Measurements from ENCODE around the gene SMARCA2.

The SMARCA2 gene

GRCh38 chr9:1972672-1973071 is 42.5 kb upstream of the SMARCA2 start:
- no peak for TF ChIP-seq TEAD4 (IDR thresholded peaks at IDR 0.05)
- TF ChIP-seq CEBPB (IDR thresholded peaks at IDR 0.05) = no peak
- TF ChIP-seq CREB1 (IDR thresholded peaks at IDR 0.05; ENCODE audit: low read depth) = no peak
- no peak for TF ChIP-seq ZBTB7A (IDR thresholded peaks at IDR 0.05; ENCODE audit: low read depth)
- TF ChIP-seq TAF1 (IDR thresholded peaks at IDR 0.05; ENCODE audit: low read depth) = no peak
- no peak for TF ChIP-seq EGR1 (IDR thresholded peaks at IDR 0.05)
- TF ChIP-seq TCF12 (IDR thresholded peaks at IDR 0.05; ENCODE audit: low read depth) = no peak
- no peak for TF ChIP-seq USF1 (IDR thresholded peaks at IDR 0.05)
- TF ChIP-seq FOXM1 (IDR thresholded peaks at IDR 0.05; ENCODE audit: borderline replicate concordance, low read depth) = no peak
- TF ChIP-seq YY1 (IDR thresholded peaks at IDR 0.05; ENCODE audit: low read depth) = no peak
- no peak for TF ChIP-seq REST (IDR thresholded peaks at IDR 0.05; ENCODE audit: low read depth)
- TF ChIP-seq RAD21 (IDR thresholded peaks at IDR 0.05; ENCODE audit: low read depth) = no peak
- TF ChIP-seq MAX (IDR thresholded peaks at IDR 0.05) = no peak
- TF ChIP-seq NFIC (IDR thresholded peaks at IDR 0.05) = no peak
- TF ChIP-seq EP300 (IDR thresholded peaks at IDR 0.05; ENCODE audit: borderline replicate concordance) = no peak

- TF ChIP-seq YY1 (IDR thresholded peaks at IDR 0.05; ENCODE audit: low read depth) = no peak
- no peak for TF ChIP-seq NFIC (IDR thresholded peaks at IDR 0.05)
- TF ChIP-seq CREB1 (IDR thresholded peaks at IDR 0.05; ENCODE audit: low read depth) = no peak
- TF ChIP-seq REST (IDR thresholded peaks at IDR 0.05; ENCODE audit: low read depth) = no peak
- TF ChIP-seq EGR1 (IDR thresholded peaks at IDR 0.05) = no peak
- TF ChIP-seq FOXM1 (IDR thresholded peaks at IDR 0.05; ENCODE audit: borderline replicate concordance, low read depth) = no peak
- no peak for TF ChIP-seq USF1 (IDR thresholded peaks at IDR 0.05)
- no peak for TF ChIP-seq TAF1 (IDR thresholded peaks at IDR 0.05; ENCODE audit: low read depth)
- TF ChIP-seq EP300 (IDR thresholded peaks at IDR 0.05; ENCODE audit: borderline replicate concordance) = no peak
- TF ChIP-seq ZBTB7A (IDR thresholded peaks at IDR 0.05; ENCODE audit: low read depth) = no peak
- TF ChIP-seq TCF12 (IDR thresholded peaks at IDR 0.05; ENCODE audit: low read depth) = no peak
Measured at GRCh38 chr9:1977026-1977425, 38.1 kb upstream of the SMARCA2 start.

- TF ChIP-seq TEAD4 (IDR thresholded peaks at IDR 0.05) (no peak), NFIC (IDR thresholded peaks at IDR 0.05) (no peak), REST (IDR thresholded peaks at IDR 0.05; ENCODE audit: low read depth) (no peak), MAX (IDR thresholded peaks at IDR 0.05) (no peak), CEBPB (IDR thresholded peaks at IDR 0.05) (no peak), CREB1 (IDR thresholded peaks at IDR 0.05; ENCODE audit: low read depth) (no peak), YY1 (IDR thresholded peaks at IDR 0.05; ENCODE audit: low read depth) (no peak), ZBTB7A (IDR thresholded peaks at IDR 0.05; ENCODE audit: low read depth) (no peak), EP300 (IDR thresholded peaks at IDR 0.05; ENCODE audit: borderline replicate concordance) (no peak), TAF1 (IDR thresholded peaks at IDR 0.05; ENCODE audit: low read depth) (no peak), TCF12 (IDR thresholded peaks at IDR 0.05; ENCODE audit: low read depth) (no peak)
Measured at GRCh38 chr9:1978941-1979340, 36.2 kb upstream of the SMARCA2 start.

GRCh38 chr9:1979741-1980367 is 35.3 kb upstream of the SMARCA2 start:
- TF ChIP-seq CEBPB (IDR thresholded peaks at IDR 0.05) = peak; percentile 76
- no peak for TF ChIP-seq FOXM1 (IDR thresholded peaks at IDR 0.05; ENCODE audit: borderline replicate concordance, low read depth)

Measured in Ishikawa (cell line).